Suppressor macrophage treated with lipopolysaccharide for 1 hour (primary cell): ENCODE data around the gene ATN1.
"Not testable (repeated sequence)": the region's sequence is repeated elsewhere in the genome, so short reads cannot be mapped to it uniquely, and the experiment has no call there.

Experiments used
- DNase-seq, 3 donors: peaks; one replicate each; pipeline ENCODE4 v3.0.0-alpha.2; 2020 to 2022

ATN1 gene

DNA sequence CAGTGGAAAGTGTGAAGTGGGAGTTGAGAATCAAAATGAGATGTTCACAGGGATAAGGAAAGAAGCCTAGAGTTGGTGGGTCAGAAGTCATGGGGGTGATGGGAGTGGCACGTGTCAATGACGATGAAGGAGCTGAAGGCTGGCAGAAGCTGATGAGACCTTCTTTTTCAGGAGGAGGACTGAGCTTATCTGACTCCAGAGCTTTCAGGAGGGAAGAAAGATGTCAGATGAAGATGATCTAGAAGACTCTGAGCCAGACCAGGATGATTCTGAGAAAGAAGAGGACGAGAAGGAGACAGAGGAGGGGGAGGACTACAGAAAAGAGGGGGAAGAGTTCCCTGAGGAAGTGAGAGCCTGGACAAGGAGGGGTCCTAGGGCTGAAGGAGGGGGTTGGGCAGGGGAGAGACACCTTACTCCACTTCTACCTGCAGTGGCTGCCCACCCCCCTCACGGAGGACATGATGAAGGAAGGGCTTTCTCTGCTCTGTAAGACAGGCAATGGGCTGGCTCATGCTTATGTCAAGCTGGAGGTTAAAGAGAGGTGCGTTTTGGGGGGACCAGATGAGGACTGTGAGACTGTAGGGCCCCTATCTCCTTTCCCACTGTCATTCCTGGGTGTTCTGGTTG, 22.2 kb upstream of the ATN1 start:
- no peak for DNase-seq

DNA sequence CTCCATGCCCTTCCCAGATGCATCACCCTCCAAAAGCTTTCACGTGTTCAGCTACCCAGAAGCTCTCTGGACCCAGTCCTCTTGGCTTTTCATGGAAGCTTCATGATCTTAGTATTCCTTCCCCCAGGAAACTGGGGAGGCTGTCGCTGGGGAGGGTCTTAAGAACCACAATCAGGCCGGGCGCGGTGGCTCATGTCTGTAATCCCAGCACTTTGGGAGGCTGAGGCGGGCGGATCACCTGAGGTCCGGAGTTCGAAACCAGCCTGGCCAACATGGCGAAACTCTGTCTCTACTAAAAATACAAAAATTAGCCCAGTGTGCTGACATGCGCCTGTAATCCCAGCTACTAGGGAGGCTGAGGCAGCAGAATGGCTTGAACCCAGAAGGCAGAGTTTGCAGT, 19.6 kb upstream of the ATN1 start:
- DNase-seq: not testable (repeated sequence)

DNA sequence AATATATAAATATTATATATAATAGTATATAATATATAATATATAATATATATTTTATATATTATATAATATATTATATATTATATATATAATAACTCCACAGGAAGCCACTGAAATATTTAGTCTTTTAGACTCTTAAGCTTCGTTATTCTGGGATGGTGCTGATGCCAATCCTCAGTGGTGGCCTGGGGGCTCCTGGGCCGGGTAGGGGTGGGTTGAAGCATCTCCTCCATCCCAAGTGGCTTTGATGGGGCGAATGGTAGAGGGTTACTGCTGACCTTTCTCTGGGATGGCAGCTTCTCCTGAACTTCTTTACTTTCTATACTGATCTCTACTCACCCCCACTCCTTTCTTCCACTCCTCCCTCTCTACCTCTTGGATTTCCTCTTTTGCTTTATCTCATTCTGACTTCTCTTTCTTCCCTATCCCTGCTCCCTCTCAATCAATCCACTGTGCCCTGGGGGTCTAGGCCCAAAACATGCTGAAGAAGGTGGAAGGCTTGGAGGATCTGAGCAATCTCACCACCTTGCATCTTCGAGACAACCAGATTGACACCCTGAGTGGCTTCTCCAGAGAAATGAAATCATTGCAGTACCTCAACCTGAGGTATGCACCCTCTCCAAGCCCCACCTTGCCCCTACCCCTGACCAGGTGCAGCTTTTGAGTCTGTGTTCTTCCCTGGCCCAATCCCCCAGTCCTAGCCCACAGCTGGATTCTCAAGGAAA, 18.2 kb upstream of the ATN1 start:
- DNase-seq: no peak

DNA sequence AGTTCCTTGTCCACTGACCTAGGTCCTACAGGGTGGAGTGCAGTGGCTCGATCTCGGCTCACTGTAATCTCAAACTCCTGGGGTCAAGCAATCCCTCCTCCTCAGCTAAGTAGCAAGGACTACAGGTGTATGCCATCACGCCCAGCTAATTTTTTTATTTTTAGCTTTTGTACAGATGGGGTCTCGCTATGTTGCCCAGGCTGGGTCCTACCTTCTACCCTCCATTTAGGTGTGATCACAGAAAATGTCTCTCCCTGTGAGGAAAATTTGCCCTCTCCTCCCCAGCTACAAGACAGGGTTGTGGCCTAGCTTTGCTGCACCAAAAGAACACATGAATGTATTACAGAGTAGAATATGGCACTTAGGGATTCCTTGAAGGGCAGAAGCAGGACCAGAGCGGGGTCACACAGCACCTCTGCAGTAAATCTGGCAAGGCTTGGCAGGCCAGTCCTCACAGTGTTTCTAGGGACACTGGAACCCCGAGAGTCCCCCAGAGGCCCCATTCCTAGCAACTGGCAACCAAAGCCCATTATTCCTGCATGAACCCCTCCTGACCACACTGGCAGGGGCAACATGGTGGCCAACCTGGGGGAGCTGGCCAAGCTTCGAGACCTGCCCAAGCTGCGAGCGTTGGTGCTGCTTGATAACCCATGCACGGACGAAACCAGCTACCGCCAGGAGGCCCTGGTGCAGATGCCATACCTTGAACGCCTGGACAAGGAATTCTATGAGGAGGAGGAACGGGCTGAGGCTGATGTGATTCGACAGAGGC, 15.4 kb upstream of the ATN1 start:
- no peak for DNase-seq

DNA sequence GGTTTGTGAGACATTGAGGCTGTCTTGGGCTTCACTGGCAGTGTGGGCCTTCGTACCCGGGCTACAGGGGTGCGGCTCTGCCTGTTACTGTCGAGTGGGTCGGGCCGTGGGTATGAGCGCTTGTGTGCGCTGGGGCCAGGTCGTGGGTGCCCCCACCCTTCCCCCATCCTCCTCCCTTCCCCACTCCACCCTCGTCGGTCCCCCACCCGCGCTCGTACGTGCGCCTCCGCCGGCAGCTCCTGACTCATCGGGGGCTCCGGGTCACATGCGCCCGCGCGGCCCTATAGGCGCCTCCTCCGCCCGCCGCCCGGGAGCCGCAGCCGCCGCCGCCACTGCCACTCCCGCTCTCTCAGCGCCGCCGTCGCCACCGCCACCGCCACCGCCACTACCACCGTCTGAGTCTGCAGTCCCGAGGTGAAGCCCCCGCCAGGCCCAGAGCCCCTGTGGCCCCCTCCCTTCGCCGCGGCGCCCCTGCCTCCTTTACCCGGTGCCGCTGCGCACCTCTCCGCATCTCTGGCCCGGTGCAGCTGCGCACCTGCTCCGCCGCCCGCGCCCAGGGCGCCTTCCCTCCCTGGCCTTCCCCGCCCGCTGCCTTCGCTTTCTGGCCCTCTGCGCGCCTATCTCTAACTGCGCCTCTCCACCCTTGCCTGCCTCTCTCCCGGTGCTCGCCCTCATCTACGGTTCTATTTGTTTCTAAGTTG, 13.4 kb upstream of the ATN1 start, which contains the start of gene ENO2:
Gene ENO2, plus strand, starts transcription at position 335 of the 701 bp plus-strand sequence. CDS start 1,253 bp downstream, outside the sequence.
- DNase-seq: peak; percentile 69 to 88 (median 80)

DNA sequence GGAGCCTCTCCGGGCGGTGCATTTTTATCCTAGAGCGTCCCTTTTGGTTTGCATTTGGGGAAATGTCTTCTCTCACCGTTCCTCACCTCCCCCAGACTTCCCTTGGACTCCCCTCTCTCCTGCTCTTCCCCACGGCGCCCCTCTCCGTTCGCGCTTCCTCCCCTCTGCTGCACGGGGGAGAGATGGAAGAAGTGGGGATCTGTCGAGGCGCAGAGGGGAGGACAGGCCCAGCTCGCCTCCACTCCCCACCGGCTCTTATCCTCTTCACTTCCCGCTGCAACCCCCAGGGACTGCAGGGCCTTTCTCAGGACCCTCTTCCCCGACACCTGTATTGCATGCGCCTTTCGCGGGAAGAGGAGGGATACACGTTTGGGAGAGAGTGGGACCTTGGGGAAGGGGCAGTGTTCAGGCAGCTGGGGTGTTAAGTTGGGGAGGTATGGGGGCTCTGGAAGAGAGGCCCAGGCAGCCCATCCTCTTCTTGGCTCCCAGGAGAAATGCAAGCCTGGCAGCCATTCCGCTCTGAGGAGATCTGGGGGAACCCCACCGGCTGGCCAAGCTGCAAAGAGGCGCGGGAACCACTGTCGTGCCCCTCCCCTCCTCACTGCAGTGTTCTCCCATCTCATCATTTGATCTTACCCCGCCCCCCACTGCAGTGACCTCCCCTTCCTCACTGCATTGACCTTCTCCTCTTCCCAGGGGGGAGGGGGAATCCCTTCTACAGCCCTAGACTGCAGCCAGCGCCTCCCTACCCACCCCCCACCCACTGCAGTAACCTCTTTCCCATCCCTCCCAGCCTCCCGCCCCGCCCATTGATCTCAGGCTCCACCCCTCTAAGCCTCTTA, 12.6 kb upstream of the ATN1 start:
- no peak for DNase-seq

DNA sequence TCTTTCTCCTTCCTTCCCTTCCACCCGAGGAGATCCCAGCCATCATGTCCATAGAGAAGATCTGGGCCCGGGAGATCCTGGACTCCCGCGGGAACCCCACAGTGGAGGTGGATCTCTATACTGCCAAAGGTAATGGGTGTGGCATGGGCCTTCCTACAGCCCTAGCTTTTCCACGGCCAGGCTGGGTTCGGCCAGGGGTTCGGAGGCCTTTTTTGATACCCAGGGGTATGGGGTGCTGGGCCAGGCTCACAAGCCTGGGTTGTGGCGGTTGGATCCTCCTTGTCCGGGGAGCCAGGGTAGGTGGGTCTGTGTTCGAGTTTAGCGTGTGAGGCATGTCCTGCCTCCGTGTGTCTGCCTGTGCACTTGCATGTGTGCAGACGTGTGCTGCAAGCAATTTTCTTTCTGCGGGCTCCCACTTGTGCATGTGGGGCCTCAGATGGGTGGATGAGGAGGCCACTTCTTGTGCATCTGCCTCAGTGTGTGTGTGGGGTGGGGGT, 11.9 kb upstream of the ATN1 start:
- no peak for DNase-seq

DNA sequence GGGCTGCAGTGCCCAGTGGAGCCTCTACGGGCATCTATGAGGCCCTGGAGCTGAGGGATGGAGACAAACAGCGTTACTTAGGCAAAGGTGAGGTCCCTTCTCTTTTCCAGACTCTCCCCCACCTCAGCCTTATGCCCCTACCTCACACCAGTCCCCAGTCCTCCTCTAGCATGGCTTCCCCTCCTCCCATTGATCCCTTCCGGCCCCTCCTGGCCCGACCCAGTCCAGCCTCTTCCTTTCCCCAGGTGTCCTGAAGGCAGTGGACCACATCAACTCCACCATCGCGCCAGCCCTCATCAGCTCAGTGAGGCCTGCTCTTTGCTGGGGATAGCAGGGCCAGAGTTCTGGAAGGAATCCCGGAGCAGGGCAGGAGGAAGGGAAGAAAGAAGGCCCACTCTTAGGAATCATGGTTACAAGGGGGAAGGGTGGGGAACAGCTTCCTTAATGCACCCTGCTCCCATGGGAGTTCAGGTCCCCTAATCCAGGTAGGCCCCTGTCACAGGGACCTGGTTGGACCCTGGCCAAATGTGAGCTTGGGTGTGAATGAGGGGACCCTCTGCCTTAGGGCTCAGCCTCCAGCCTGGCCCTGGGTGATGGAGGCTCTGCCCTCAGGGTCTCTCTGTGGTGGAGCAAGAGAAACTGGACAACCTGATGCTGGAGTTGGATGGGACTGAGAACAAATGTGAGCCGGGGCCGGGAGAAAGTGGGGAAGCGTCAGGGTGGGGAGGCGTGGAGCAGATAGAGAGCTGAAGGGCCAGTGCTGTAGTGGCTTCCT, 11.1 kb upstream of the ATN1 start:
- DNase-seq: no peak

DNA sequence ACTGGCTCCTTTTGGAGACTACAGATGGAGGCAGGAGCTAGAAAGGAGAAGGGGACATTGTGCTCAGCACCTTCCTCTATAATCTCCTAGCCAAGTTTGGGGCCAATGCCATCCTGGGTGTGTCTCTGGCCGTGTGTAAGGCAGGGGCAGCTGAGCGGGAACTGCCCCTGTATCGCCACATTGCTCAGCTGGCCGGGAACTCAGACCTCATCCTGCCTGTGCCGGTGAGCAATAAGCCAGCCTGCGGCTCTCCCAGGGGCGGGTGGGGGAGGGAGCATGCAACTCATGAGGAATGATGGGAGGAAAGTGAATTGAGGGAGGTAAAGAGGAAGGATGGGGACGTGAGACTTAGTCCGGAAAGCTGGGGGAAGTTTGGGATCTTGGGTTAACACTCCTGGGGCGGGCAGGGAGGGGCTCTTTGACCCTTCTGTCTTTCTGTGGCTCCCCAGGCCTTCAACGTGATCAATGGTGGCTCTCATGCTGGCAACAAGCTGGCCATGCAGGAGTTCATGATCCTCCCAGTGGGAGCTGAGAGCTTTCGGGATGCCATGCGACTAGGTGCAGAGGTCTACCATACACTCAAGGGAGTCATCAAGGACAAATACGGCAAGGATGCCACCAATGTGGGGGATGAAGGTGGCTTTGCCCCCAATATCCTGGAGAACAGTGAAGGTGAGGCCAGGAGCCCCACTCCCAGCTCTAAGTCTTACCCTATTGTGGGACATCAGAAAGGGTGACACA, 10.1 kb upstream of the ATN1 start:
- no peak for DNase-seq

DNA sequence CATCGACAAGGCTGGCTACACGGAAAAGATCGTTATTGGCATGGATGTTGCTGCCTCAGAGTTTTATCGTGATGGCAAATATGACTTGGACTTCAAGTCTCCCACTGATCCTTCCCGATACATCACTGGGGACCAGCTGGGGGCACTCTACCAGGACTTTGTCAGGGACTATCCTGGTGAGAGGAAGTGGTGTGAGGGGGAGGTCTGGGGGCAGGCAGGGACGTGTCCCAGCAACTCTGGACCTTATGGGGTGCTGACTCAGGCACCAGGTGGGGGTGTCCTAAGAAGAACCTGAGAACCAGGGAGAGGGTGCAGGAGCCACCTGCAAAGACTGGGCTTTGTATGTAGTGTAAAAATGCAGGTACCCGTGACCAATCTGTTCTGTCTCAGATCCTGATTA, 8.2 kb upstream of the ATN1 start:
- DNase-seq: peak in 2 of 3 donors; percentile 29 to 50

DNA sequence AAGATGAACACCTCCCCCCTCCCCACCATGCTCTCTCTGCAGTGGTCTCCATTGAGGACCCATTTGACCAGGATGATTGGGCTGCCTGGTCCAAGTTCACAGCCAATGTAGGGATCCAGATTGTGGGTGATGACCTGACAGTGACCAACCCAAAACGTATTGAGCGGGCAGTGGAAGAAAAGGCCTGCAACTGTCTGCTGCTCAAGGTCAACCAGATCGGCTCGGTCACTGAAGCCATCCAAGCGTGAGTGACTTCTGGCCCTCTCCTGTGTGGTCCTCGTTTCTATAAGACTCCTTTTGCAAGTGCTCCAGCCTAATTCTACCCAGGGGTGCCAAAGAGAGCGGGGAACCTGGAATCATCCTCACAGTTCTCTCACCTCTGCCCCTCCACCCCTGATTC, 6.2 kb upstream of the ATN1 start:
- DNase-seq: no peak

DNA sequence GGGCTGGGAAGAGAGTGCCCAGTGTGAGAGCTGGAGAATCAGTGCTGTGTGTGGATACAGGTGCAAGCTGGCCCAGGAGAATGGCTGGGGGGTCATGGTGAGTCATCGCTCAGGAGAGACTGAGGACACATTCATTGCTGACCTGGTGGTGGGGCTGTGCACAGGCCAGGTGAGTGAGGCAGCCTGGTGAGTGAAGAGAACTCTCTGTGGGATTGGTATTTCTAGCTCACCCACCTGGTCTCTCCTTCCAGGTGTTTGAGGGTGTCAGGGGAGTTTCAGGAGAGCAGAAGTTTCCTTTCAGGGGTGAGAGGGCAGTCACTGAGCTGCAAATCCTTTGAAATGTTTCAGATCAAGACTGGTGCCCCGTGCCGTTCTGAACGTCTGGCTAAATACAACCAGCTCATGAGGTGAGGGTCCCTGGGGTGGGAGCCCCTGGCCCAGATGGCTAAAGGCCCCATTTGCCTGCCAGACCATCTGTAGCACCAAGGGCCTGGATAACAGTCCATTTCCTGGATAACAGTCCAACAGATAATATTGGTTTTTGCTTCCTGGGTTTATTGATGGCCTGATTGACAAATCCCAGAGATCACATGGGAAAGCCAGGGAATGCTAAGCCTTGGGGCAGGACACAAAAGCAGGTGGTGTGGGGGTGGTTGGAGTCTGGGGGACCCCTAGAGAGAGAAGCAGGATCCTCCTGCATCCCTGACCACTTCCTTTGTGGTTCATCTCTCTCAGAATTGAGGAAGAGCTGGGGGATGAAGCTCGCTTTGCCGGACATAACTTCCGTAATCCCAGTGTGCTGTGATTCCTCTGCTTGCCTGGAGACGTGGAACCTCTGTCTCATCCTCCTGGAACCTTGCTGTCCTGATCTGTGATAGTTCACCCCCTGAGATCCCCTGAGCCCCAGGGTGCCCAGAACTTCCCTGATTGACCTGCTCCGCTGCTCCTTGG, 5.5 kb upstream of the ATN1 start:
- DNase-seq: peak; percentile 59 to 68 (median 62)

DNA sequence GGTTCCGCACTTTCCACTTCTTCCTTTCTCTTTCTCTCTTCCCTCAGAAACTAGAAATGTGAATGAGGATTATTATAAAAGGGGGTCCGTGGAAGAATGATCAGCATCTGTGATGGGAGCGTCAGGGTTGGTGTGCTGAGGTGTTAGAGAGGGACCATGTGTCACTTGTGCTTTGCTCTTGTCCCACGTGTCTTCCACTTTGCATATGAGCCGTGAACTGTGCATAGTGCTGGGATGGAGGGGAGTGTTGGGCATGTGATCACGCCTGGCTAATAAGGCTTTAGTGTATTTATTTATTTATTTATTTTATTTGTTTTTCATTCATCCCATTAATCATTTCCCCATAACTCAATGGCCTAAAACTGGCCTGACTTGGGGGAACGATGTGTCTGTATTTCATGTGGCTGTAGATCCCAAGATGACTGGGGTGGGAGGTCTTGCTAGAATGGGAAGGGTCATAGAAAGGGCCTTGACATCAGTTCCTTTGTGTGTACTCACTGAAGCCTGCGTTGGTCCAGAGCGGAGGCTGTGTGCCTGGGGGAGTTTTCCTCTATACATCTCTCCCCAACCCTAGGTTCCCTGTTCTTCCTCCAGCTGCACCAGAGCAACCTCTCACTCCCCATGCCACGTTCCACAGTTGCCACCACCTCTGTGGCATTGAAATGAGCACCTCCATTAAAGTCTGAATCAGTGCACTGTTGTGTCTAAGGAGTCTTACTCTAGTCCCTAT, 4.6 kb upstream of the ATN1 start:
- no peak for DNase-seq

DNA sequence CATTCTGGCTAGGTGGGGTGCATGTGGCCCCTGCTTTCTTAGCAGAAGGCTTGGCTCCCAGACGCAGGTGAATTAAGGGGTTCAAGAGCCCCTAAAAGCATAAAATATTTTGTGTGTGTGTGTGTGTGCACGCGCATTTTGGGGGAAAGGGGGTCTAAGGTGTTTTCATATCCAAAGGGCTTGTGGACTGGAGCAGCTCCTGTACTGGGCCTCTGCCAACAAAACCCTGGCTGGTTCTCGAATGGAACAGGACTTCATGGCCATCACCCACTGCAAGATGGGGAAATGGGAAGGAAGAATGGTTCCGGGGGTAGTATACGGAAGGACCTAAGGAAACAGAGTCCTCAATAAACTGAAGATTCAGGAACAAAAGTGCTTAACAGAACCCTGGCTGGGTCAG, 3.9 kb upstream of the ATN1 start:
- no peak for DNase-seq

DNA sequence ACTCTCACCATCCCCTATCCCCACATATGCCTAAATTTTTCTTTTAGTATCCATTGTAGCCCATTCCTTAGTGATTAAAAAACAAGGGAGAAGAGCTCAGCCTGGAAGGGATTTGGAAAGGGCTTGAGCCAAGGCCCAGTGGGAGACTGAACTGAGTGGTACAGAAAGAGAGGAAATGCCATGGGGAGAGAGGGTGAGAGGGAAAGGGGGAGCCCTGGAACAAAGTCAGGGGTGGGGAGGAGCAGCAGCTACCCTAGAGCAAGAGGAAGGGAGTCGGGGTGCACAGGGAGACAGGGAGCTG, 2.6 kb upstream of the ATN1 start:
- DNase-seq: no peak

DNA sequence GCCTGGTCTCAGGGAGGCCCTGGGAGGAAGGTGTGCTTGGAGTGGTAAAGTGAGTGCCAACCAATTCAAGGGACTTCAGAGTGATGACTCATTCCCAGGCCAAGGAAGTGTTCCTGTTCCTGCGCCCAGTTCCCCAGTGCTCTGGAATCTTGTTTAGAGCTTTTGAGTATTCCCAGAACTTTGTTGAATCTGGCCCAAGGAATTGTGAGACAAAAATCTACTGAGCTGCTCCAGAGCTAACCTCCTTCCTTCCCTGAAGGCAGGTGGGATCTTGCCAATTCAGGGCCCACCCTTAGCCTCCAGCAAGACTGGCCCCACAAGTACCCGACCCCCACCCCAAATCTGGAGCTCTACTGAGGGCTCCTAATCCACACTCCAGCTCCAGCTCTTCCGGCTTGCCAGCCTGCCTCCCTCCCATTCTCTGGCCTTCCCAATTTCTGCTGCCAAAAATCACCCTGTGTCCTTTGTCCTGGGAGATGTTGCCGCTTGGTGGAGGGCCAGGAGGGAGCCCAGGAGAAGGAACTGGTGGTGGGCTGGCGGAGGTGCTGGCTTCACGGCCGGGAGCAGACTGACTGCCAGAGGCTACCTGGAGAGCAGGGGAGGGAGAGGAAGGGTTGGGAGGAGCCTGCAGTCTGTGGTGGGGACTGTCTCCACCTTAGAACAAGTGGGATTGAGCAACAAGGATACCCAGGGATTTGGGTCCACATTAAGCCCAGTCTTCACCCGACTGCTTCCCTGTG, 2.0 kb upstream of the ATN1 start:
- peak in 2 of 3 donors; percentile 25 to 43 for DNase-seq

DNA sequence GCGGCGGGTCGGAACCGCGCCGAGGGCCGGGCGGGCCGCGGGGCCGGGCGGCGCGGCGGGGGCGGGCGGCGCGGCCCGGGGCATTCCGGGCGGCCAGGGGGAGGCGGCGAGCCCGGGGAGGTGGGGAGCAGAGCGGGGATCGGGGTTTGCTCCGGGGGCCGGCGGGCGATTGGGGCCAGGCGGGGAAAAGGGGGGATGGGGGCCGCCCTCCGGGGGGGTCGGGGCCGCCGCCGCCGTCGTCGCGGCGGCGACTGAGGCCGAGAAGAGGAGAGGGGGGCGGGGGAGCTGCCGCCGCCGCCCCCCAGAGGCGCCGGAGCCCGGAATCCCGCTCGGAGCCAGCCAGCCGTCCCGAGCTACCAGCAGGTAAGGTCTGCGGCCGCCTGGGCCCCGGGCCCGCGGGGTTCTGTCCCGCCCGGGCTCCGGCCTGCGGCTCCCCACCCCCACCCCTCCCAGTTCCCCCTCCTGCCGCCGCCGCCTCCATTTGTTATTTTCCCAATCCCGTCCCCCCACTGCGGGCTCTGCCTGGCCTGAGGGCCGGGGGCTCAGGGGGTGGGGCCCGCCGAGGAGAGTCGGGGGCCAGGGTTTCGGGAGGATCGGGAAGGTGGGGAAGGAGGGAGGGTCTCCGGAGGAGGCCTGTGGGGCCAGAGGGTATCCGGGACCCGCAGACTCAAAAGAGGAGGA, 403 bp downstream of the ATN1 start:
- peak in 1 of 3 donors; percentile 43 for DNase-seq
